ENCODE measurements around the gene CCDC8. TPM values are rescaled to one million over a fixed set of nuclear protein-coding genes. Genes with fewer than 3 reads are reported as not detected.

The CCDC8 gene
- total RNA-seq, 2 experiments from 2014 or later = not detected

GRCh38 chr19:46364359-46364758 is 49.0 kb downstream of the CCDC8 start:
- TF ChIP-seq CTCF (IDR thresholded peaks at IDR 0.05) = no peak
- no peak overlapping the region for H3K27ac ChIP-seq (ENCODE audit: low read depth in 1 of 2, low read length in 2 of 2)
- CTCF ChIA-PET = interaction anchor here (0.6 to 0.7 kb wide), 3 partner anchors 10 to 31 kb away, joined by 3 to 4 read pairs (median 3); partner anchors contain the start of gene PPP5C
- ATAC-seq (ENCODE audit: poor library complexity) = no peak
- H3K36me3 ChIP-seq (ENCODE audit: insufficient read depth, low read length) = peaks cover 38% of the 10 kb centered on the region
- Mint-ChIP-seq H3K27ac (no peak overlapping the region), H3K36me3 (ENCODE audit: low read depth) (peaks cover 47% of the 10 kb centered on the region), H3K4me3 (no peak overlapping the region), H3K9me3 (no peaks in the 10 kb centered on the region), H3K4me1 (ENCODE audit: low read depth) (peaks cover 32% of the 10 kb centered on the region), H3K27me3 (no peaks in the 10 kb centered on the region)
- no peaks in the 10 kb centered on the region for H3K27me3 ChIP-seq (ENCODE audit: control insufficient read depth in 1 of 2, insufficient read depth in 2 of 2, low read length in 2 of 2)
- DNase-seq = no peak
- H3K9me3 ChIP-seq (ENCODE audit: control insufficient read depth in 1 of 2, insufficient read depth in 1 of 2, low read length in 2 of 2) = no peaks in the 10 kb centered on the region
- intact Hi-C loops (cut with DNase I, micrococcal nuclease) = no loop called here
- POLR2A ChIA-PET = interaction anchor here (1.0 kb wide), 1 partner anchor 13 kb away, joined by 3 read pairs; no protein-coding TSS in a partner anchor
- H3K4me3 ChIP-seq (ENCODE audit: low read length) = no peak overlapping the region
- peaks cover 14% of the 10 kb centered on the region for H3K4me1 ChIP-seq (ENCODE audit: insufficient read depth, low read length)

GRCh38 chr19:46361915-46362314 is 51.4 kb downstream of the CCDC8 start:
- CTCF ChIA-PET = no interaction called here

More at GRCh38 chr19:46361915-46362314, 51.4 kb downstream of the CCDC8 start:
- H3K27me3 Mint-ChIP-seq = no peaks in the 10 kb centered on the region
- intact Hi-C loops (cut with DNase I, micrococcal nuclease) = no loop called here
- H3K36me3 Mint-ChIP-seq (ENCODE audit: low read depth) = peaks cover 57% of the 10 kb centered on the region
- TF ChIP-seq CTCF (IDR thresholded peaks at IDR 0.05) = no peak
- peaks cover 34% of the 10 kb centered on the region for H3K36me3 ChIP-seq (ENCODE audit: insufficient read depth, low read length)
- DNase-seq (peak in 3 of 14 experiments; percentile 49 to 84 (median 59)), ATAC-seq (ENCODE audit: poor library complexity) (peak; percentile 89)
- peaks cover 47% of the 10 kb centered on the region for H3K4me1 Mint-ChIP-seq (ENCODE audit: low read depth)
- H3K9me3 Mint-ChIP-seq = no peaks in the 10 kb centered on the region
- POLR2A ChIA-PET = interaction anchor here (0.9 kb wide), 2 partner anchors 11 to 15 kb away, joined by 3 read pairs; partner anchors contain the start of gene PPP5C
- H3K9me3 ChIP-seq (ENCODE audit: control insufficient read depth in 1 of 2, insufficient read depth in 1 of 2, low read length in 2 of 2) = no peaks in the 10 kb centered on the region
- peak overlapping the region; percentile 25 for H3K4me3 ChIP-seq (ENCODE audit: low read length)
- peak overlapping the region; percentile 81 for H3K4me3 Mint-ChIP-seq
- no peak overlapping the region for H3K27ac ChIP-seq (ENCODE audit: low read depth in 1 of 2, low read length in 2 of 2)
- peaks cover 14% of the 10 kb centered on the region for H3K4me1 ChIP-seq (ENCODE audit: insufficient read depth, low read length)
- H3K27me3 ChIP-seq (ENCODE audit: control insufficient read depth in 1 of 2, insufficient read depth in 2 of 2, low read length in 2 of 2) = no peaks in the 10 kb centered on the region
- peak overlapping the region; percentile 3 for H3K27ac Mint-ChIP-seq

Other genes with a start within 250 kb of the CCDC8 start
- gene IGFL1, start 183.8 kb downstream of the CCDC8 start, total RNA-seq = not detected
- not detected for gene HIF3A, start 116.5 kb downstream of the CCDC8 start, total RNA-seq
- 10 to 100 TPM; 18.9 to 20.2 TPM for gene PPP5C, start 66.5 kb downstream of the CCDC8 start, total RNA-seq
- not detected for gene PNMA8C, start 15.4 kb upstream of the CCDC8 start, total RNA-seq
- gene PNMA8A, start 58.0 kb upstream of the CCDC8 start, total RNA-seq = not detected
- under 1 TPM; 0.14 to 0.19 TPM for gene PNMA8B, start 82.3 kb upstream of the CCDC8 start, total RNA-seq
- 100 to 1,000 TPM; 169 to 173 TPM for gene CALM3, start 187.8 kb upstream of the CCDC8 start, total RNA-seq
- under 1 TPM; 0.87 to 0.96 TPM for gene PTGIR, start 211.5 kb upstream of the CCDC8 start, total RNA-seq
- gene GNG8, start 222.6 kb upstream of the CCDC8 start, total RNA-seq = not detected
- gene DACT3, start 247.6 kb upstream of the CCDC8 start, total RNA-seq = under 1 TPM; 0.11 TPM